Stromal cell of bone marrow (primary cell): ENCODE measurements around the gene OR14K1.
"Not testable (repeated sequence)": the region's sequence is repeated elsewhere in the genome, so short reads cannot be mapped to it uniquely, and the experiment has no call there.

Experiments used
- DNase-seq: peaks from one replicate; pipeline ENCODE4 v3.0.0-alpha.2; 2012; ENCODE audit warnings: low read depth

The OR14K1 gene, protein sequence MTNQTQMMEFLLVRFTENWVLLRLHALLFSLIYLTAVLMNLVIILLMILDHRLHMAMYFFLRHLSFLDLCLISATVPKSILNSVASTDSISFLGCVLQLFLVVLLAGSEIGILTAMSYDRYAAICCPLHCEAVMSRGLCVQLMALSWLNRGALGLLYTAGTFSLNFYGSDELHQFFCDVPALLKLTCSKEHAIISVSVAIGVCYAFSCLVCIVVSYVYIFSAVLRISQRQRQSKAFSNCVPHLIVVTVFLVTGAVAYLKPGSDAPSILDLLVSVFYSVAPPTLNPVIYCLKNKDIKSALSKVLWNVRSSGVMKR

DNA sequence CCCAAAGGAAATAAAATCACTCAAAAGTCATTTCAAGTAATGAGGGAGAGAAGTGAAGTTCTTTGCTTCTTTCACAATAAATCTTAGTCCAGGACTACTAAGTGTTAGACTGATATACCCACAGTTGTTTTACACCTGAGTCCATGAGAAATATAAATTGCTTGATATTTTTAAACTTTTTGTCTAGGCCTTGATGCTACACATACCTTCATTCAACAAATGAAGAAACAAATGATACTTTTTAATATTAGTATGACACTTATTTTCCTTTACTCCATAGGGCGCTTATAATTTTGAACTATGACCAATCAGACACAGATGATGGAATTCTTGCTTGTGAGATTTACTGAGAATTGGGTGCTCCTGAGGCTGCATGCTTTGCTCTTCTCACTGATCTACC lies at the start of gene OR14K1:
OR14K1 (plus strand) TSS at position 301 of the 400 bp plus-strand sequence; CDS start at position 301, 0 bp downstream.
- DNase-seq = no peak

DNA sequence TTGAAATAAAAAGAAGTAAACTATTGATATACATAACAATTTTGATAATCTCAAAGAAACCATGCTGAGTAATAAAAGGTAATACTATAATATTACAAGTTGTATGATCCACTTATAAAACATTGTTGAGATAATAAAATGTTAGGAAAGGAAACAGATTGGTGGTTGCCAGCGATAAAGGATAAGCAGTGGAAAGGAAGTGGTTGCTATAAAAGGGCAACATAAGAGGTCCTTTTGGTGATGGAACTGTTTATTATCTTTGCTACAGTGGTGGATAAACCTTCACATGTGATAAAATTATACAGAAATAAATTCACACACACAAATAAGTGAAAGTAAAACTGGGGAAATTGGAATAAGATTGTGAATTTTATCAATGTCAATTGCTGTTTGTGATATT lies 37.1 kb upstream of the OR14K1 start:
- DNase-seq = no peak

DNA sequence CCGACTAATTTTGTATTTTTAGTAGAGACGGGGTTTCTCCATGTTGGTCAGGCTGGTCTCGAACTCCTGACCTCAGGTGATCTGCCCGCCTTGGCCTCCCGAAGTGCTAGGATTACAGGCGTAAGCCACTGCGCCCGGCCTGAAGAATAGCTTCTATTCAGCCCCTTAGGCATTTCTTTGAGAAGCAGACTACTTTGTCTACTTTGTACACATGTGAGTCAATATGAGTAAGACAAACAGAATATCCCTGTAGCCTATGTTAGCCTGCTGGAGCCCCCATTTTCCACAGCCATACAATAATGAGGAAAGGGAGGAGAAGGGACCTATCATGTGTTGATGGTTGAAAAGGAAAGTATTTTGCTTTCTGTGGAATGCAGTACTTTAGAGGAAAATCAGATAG lies 27.7 kb upstream of the OR14K1 start:
- DNase-seq = not testable (repeated sequence)

DNA sequence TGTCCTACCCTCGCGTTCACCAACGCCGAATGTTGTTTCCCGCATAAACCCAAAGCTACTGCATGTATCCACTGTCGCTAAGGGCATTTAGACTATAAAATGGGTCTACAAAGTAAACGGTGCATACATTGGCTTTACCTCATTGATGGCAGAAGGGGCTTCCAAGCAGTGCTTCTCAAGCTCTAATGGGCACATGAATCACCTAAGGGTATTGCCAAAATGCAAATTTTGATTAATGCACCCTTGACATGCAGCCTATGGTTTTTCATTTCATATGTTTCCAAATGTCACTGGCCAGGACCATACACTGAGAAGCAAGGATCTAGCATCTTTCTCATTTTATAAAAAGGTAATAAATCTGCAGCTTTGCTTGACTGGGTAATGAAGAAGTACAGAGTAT lies 24.7 kb upstream of the OR14K1 start:
- DNase-seq = no peak

DNA sequence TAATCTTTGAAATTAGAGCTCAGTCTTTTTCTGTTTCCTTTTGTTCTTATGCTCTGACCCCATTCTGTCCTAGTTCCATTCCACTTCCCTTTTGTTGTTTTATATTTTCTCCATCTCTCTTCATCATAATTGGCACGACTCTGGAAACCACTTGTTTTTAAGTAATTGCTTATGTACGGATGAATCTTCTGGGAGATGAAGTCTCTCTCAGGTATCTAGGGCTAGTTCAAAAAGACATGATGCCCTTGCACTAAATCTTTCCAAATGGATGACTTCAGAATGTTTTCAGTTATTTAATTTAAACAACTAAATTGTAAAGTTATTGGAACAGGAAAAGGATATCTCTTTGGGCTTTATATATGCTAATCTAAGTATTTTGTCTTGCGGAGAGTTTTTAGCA lies 21.9 kb upstream of the OR14K1 start, which contains the start of gene OR6F1:
OR6F1 (minus strand) TSS at position 101 of the 400 bp plus-strand sequence. CDS start 3,891 bp downstream, outside the sequence.
- DNase-seq = no peak

DNA sequence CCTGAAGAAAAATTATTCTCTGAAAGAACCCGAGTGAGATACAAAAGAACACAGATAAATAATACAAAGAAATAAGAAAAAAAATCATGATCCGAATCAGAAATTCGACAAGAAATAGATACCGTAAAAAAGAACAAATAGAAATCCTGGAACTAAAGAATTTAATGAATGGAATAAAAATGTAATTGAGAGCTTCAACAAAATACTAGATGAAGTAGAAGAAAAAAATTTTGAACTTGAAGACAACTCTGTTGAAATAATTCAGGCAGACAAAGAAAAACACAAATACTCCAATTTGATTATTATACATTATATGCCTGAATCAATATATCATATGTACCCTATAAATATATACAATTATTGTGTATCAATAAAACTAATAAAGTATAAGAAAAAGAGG lies 17.2 kb upstream of the OR14K1 start:
- DNase-seq = no peak

DNA sequence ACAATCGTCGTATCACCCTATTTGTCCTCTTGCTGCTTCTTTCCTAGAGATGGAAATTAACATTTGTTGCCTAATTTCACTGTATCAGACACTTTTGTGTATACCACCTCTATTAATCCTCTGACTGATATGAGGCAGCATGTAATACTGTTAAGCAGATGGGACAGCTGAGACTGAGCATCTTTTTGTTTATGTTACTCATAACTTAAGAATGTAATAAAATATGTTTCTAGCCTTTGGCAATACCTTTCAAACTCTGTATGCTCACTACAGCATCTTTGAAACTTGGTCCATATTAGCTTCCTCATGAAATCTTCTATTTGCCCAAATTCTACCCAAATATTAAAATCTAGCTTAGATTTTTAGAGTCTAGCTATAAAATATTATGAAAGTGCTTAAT lies 2.3 kb downstream of the OR14K1 start:
- DNase-seq = no peak

DNA sequence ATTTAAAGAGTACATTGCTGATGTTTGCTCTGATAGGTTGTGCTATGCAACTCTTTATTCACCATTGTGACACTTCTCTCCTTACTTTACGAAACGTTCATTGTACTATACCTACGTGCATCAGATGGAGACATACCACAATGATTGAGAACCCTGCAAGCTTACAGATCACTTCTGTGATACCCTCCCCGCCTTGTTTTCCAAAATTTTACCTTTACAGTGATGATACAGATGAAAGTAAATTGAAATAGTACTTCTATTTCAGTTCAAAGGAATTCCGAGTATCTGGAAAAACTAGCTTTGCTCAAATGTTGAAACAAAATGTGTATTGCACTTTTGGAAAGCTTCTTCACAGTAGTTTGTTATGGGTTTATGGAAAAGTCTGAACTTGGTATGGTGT lies 3.3 kb downstream of the OR14K1 start:
- no peak for DNase-seq

DNA sequence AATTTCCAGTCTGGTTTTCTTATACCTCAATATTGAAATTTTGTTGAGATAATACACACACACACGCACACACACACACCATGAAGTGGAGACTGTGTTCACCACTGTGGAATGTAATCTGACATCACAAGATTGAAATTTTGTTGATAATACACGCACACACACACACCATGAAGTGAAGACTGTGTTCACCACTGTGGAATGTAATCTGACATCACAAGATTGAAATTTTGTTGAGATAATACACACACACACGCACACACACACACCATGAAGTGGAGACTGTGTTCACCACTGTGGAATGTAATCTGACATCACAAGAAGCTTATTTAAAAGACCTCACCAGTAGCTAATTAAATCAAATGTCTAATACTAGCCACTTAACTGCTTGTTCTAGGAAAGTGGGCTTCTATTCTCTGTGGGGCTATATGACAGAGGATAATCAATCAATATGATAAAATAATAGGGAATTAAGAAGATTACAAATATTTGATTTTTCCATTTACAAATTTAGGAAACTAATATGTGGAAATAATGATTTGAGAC lies 3.9 kb downstream of the OR14K1 start:
- not testable (repeated sequence) for DNase-seq

DNA sequence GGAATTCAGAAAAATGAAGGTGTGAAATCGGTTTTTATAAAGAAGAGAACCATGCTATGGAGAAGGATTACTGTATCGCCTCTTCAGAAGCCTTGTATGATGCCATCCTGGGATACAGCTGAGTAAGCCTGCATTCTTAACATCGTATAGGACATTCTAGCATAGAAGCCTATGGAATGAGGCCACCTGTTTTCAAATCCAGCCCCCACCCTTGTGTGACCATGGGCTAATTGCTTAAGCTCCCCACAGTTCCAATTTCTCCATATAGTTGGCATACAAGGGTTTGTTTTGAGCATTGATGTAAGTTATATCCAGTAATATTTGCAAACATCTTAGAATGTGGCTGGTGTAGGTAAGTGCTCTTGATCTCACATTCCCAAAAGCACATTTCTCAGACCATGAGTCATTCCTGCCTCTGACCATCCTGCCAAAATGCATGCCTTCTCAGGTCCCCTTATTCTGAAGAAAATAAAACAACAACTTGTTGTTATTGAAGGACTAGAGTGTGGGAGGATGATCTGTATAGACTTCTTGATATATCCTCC lies 8.0 kb downstream of the OR14K1 start:
- DNase-seq = no peak

DNA sequence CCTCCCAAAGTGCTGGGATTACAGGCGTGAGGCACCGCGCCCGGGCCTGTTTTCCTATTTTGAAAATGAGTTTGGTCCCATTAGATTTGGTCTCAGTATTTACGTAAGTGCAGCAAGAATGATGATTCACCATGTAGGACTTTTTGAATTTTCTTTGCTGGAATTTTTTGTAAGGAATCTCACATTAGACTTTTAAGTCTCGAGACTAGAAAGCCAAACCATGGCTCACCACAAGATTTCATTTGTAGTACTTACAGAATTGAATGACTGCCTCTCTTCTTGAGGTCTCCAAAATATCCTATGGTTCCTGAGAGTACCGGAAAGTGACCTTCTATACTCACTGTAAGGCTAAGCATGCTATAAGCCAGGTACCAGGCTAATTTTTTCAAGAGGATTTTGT lies 9.2 kb downstream of the OR14K1 start:
- DNase-seq = no peak

DNA sequence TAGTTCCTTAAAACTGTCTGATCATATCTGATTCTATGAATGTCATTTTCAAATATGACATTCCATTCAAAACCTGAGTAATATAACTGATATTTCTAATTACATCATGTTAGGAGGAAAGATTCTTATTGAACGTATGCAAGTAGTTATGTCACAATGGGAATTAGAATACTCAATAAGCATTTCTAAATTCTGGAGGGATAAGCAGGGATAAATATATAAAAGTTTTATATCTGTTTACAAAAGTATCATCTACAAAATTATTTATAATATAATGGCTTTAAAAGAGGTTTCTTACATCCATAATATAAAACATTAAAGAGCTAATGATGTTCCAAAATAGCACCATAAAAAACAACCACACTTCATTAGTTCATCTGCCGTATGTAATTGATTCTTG lies 9.6 kb downstream of the OR14K1 start, which contains the start of gene OR14A2:
OR14A2 (minus strand) TSS at position 101 of the 400 bp plus-strand sequence.
- DNase-seq = no peak

DNA sequence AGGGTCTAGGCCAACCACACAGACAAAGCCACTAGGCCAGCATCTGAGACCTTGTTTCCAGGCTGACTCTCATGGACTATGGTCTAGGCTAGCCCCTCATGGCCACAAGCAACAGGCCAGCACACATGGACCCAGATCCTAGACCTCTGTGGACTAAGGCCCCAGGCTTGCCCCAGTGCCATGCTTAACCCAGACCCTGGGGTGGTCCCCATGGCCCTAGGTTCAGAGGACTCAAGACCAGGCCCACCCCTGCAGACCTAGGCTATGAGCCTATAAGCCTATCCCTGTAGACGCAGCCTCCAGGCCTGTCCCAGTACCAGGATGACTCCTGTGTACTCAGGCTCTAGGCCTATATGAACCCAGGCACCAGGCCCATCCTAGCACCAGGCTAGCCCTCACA lies 11.5 kb downstream of the OR14K1 start:
- no peak for DNase-seq

DNA sequence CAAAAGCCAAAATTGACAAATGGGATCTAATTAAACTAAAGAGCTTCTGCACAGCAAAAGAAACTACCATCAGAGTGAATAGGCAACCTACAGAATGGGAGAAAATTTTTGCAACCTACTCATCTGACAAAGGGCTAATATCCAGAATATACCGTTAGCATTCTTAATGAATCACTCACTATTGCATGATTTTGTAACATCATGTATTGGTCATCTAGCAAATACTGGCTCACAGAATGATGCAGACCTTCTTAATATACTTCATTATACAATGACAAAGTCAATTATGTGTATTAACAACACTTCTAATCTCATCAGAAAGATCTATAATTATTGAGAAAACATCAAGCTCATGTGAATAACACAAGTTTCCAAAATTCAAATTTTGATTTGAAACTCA lies 15.9 kb downstream of the OR14K1 start:
- DNase-seq = not testable (repeated sequence)

DNA sequence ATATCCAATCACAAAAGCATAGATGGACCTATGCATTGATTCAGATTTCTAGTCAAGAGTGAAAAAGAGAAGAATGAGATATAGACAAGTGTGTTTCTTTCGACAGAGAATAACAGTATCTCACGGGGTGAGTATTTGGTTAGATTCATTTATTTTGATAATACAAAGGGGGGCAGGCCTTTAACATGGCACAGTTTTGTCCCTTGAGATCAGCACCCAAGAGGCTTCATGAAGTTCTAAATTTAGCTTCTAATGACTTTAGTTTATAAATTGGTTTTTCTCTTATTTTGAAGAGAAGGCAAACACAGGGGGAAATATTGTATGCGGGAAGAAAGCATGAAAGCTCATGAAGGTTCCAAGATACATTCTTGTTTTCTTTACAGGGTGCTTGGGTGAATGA lies 22.0 kb downstream of the OR14K1 start, which contains the start of gene OR1C1:
OR1C1 (minus strand) TSS at position 101 of the 400 bp plus-strand sequence. CDS start 2,150 bp downstream, outside the sequence.
- DNase-seq = no peak

DNA sequence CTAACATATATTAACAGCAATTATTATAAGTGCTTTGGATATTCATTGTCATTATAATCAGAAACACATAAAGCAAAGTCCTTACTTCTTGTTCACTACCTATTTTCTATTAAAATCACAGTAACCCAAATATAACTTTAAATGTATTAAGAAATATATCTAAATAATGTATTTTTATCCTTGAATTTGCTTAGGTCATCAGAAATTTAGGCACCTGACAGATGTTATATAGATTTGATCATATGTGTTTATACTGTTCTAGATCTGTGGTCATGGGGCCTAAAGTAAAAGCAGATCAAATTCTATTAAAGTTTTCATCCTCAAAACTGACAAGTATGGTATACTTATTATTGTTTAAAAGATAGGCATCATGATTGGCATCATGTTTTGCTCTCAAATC lies 31.2 kb downstream of the OR14K1 start:
- no peak for DNase-seq
